22Rv1 (cell line): ENCODE results near the gene TTC28.

Experiments
- CTCF ChIP-seq: fragments of 450-650 bp; IDR thresholded peaks from 2 replicates; pipeline ENCODE4 v1.5.1; 2017; ENCODE audit warnings: mild to moderate bottlenecking
- ZFX ChIP-seq: fragments of 450-650 bp; IDR thresholded peaks from 2 replicates; pipeline ENCODE4 v1.6.1; 2017; ENCODE audit warnings: antibody characterized with exemption, borderline replicate concordance

GRCh38 chr22:28497188-28497587 is 182.5 kb downstream of the TTC28 start:
- no peak for TF ChIP-seq CTCF
- no peak for TF ChIP-seq ZFX
